ENCODE results near the gene MTHFSD.

Gene MTHFSD

DNA sequence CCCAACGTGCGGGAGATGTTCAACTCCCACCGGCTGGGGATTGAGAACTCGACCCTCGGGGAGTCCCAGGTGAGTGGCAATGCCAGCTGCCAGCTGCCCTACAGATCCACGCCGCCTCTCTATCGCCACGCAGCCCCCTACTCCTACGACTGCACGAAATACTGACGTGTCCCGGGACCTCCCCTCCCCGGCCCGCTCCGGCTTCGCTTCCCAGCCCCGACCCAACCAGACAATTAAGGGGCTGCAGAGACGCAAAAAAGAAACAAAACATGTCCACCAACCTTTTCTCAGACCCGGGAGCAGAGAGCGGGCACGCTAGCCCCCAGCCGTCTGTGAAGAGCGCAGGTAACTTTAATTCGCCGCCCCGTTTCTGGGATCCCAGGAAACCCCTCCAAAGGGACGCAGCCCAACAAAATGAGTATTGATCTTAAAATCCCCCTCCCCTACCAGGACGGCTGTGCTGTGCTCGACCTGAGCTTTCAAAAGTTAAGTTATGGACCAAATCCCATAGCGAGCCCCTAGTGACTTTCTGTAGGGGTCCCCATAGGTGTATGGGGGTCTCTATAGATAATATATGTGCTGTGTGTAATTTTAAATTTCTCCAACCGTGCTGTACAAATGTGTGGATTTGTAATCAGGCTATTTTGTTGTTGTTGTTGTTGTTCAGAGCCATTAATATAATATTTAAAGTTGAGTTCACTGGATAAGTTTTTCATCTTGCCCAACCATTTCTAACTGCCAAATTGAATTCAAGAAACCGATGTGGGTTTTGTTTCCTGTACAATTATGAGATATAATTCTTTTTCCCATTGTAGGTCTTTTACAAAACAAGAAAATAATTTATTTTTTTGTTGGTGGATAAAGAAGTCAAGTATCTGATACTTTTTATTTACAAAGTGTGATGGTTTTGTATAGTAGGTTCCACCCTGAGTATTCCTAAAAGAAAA, 13.9 kb upstream of the MTHFSD start:
- no peak for DNase-seq

- DNase-seq = no peak
Measured at GRCh38 chr16:86567701-86568581, 12.9 kb upstream of the MTHFSD start.

DNA sequence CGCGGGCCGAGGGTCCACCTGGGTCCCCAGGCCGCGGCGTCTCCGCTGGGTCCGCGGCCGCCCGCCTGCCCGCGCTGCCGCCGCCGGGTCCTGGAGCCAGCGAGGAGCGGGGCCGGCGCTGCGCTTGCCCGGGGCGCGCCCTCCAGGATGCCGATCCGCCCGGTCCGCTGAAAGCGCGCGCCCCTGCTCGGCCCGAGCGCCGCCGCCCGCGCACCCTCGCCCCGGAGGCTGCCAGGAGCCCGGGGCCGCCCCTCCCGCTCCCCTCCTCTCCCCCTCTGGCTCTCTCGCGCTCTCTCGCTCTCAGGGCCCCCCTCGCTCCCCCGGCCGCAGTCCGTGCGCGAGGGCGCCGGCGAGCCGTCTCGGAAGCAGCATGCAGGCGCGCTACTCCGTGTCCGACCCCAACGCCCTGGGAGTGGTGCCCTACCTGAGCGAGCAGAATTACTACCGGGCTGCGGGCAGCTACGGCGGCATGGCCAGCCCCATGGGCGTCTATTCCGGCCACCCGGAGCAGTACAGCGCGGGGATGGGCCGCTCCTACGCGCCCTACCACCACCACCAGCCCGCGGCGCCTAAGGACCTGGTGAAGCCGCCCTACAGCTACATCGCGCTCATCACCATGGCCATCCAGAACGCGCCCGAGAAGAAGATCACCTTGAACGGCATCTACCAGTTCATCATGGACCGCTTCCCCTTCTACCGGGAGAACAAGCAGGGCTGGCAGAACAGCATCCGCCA, 12.1 kb upstream of the MTHFSD start:
- DNase-seq = peak in 1 of 5 donors; percentile 7

- peak in 2 of 5 donors; percentile 17 to 25 for DNase-seq
Measured at GRCh38 chr16:86566601-86566965, 11.5 kb upstream of the MTHFSD start, which contains the start of gene FOXC2. TSS of gene FOXC2 (plus strand) at chr16:86566829. CDS start at chr16:86567336, 507 bp downstream.

GRCh38 chr16:86565644-86566511, 10.8 kb upstream of the MTHFSD start:
- DNase-seq = no peak

GRCh38 chr16:86565181-86565631, 10.2 kb upstream of the MTHFSD start:
- DNase-seq = no peak

- peak; percentile 67 to 86 (median 80) for DNase-seq
Measured at GRCh38 chr16:86563469-86564345, 8.7 kb upstream of the MTHFSD start.

GRCh38 chr16:86562356-86562755, 7.3 kb upstream of the MTHFSD start:
- DNase-seq = no peak

DNA sequence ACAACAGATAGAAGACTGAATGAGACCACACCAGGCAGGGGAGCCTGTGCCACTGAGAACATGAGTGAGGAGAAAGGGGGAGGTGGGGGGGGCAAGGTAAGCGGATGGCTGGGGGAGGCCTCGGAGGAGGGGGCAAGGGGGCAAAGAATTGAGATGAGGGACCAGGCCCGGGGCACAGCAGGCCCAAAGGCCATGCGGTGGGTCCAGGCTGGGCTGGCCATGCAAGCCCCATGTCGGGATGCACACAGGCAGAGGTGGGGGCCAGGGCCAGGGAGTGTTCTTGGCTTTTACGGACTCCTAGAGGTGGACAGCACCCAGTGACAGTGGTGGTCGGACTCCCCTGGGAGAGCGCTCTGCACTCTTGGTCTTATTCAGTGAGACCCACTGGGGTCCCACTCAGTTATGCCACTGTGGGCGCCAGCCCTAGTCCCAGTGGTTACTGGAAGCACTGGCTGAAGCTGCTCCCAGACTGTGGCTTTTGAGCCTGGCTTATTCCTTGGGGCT, 4.8 kb upstream of the MTHFSD start:
- no peak for DNase-seq

GRCh38 chr16:86558355-86559193, 3.5 kb upstream of the MTHFSD start:
- no peak for DNase-seq

GRCh38 chr16:86557587-86557986, 2.6 kb upstream of the MTHFSD start:
- DNase-seq = no peak

- no peak for DNase-seq
Measured at GRCh38 chr16:86556576-86556975, 1.5 kb upstream of the MTHFSD start.

GRCh38 chr16:86555704-86556075, 655 bp upstream of the MTHFSD start:
- no peak for DNase-seq

DNA sequence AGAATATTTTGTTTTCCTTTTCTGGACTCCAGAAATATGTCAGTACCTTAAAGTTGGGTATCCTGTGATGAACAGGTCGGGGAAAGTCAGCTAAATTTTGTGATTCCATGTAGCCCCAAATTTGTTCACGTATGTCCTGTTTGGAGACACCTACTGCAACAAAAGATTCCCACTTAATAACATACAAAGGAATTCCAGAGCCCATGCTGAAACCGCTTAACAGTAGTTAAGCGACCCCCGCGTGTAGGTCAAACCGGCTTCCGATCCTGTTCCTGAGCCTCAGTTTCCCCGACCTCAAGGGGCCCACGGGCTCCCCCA, 477 bp downstream of the MTHFSD start:
- DNase-seq = no peak

DNA sequence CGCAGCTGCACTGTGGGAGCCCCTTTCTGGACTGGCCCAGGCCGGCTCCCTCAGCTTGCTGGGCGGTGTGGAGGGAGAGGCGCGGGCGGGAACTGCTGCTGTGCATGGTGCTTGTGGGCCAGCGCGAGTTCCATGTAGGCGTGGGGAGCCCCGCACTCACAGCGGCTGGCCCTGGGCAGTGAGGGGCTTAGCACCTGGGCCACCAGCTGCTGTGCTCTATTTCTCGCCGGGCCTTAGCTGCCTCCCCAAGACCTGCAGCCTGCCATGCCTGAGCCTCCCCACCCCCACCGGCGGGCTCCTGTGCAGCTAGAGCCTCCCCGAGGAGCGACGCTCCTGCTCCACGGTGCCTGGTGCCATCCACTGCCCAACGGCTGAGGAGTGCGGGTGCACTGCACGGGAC, 1.7 kb downstream of the MTHFSD start:
- DNase-seq = no peak

GRCh38 chr16:86550281-86550680, 4.8 kb downstream of the MTHFSD start:
- no peak for DNase-seq

GRCh38 chr16:86549893-86550190, 5.2 kb downstream of the MTHFSD start:
- no peak for DNase-seq

- DNase-seq = no peak
Measured at GRCh38 chr16:86549076-86549892, 5.8 kb downstream of the MTHFSD start.

- DNase-seq = no peak
Measured at GRCh38 chr16:86547286-86547685, 7.7 kb downstream of the MTHFSD start.

All from T-helper 1 cell (primary cell).